Fibroblast of skin of left biceps (primary cell): ENCODE measurements around the gene CIB4.
"Not testable (repeated sequence)": the region's sequence is repeated elsewhere in the genome, so short reads cannot be mapped to it uniquely, and the experiment has no call there.

Experiments used
- DNase-seq, 2 experiments: peaks; one replicate each; pipeline ENCODE4 v3.0.0-alpha.2; 2013; ENCODE audit warnings: low read depth in 2 of 2

CIB4 gene

DNA sequence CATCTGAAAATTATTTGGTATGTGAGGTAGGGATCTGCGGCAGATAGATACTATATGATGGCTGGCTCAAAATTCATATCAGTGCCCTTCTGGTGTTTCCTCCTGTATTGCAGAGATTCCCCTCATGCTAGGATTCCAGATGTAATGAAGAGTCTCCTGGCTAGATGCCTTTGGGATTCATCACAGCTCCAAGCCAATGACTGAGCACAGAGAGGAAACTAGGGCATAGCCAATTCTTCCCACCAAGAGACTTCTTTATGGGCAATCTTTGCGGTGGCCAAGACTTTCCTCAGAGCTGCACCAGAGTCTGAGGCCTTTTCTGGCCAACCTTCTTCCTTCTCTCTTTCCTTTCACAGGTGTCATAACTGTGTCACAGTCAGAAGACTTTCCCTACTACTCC lies 25.5 kb upstream of the CIB4 start:
- DNase-seq = no peak

DNA sequence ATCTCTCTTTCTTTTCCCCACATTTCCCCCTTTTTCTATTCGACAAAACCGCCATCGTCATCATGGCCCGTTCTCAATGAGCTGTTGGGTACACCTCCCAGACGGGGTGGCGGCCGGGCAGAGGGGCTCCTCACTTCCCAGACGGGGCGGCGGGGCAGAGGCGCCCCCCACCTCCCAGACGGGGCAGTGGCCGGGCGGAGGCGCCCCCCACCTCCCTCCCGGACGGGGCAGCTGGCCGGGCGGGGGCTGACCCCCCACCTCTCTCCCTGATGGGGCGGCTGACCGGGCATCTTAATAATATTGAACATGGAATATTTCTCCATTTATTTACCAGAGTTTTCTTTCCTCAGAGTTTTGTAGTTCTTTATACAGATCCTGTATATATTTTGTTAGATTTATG lies 24.1 kb upstream of the CIB4 start:
- DNase-seq = not testable (repeated sequence)

DNA sequence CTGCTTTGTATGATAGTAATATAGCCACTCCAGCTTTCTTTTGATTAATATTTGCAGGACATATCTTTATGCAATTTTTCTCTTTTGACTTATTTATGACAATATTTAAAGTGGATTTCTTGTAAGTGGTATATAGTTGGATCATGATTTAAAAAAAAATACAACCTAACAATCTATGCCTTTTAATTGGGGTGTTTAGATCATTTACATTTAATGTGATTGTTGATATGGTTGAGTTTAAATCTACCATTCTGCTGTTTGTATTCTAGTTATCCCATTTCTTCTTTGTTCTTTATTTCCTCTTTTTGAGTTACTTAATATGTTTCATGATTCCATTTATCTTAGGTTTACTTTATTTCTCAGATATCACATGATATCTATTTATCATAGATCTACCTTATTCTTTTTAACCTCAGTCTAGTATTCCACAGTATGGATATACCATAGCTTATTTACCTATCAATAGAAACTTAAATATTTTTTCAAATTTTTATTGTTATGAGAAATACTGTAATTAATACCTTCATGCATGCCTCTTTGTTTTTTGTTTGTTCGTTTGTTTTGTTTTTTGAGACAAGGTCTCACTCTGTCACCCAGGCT lies 19.3 kb upstream of the CIB4 start:
- no peak for DNase-seq

DNA sequence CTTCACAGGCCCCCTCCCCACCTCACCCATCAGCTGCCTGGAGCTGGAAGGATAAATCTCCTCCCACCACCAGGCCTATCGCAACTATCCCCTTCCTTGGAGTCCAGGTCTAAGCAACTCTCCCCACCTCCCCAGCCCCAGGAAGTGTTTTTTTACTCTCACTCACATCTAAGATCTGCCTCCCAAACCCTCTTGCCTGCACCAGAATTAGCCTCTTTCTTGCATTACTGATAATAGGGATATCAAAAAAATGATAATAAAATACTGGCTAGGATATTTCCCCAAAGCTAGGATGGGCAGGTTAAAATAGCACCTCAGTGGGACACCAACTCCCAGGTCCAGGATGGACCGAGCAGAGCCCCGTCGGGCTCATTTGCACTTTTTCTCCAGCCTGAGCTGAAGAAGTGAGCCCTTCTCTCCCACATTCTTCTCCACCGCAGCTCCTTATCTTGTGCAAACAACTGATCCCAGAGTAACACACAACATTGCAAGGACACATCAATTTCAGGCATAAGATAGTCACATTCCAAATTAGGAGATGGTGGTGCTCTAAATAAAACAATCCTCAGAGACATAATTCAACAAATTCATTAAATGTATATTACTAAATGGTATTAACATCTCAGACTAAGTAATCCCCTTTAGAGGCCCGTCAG lies 17.7 kb upstream of the CIB4 start:
- no peak for DNase-seq

DNA sequence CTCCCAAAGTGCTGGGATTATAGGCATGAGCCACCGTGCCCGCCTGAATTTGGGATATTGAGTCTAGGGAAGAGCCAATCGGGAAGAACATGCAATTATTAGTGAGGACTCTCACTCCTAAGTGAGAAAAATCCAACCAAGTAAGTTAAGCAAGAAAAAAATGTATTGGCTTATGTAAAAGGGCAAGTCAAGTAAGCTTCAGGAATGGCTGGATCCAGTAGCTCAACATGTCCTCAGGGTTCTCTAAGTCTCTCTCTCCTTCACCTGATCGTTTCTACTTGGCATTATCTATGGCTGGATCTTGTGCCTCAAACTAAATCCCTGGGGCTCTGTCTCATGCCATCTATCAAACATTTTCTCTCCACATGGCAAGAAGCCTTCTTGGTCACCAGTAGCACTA lies 16.1 kb upstream of the CIB4 start:
- DNase-seq = no peak

DNA sequence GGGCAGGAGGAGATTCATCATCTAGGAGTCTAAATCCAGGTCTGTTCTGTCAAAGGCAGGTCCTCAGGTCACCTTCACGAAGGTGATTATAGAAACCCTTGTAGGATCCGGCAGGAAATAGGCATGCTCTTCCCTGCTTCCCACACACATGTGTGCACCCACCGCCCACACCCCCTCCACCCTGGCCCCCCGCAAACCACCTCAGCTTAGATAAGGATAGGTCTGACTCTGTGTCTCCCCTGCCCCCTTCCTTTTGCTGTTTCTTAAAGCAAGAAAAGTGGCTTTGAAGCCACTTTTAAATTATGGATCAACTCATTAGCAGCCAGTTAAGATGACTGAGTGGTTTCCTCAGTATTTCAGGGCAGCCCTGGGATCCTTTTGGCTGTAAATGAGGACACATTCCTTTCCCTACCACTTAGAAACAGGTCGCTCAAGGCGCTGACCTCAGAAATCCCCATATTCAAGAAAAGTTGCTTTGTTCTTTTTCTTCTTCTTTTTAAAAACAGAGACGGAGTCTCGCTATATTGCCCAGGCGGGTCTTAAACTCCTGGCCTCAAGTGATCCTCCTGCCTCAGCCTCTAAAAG lies 14.5 kb upstream of the CIB4 start:
- no peak for DNase-seq

DNA sequence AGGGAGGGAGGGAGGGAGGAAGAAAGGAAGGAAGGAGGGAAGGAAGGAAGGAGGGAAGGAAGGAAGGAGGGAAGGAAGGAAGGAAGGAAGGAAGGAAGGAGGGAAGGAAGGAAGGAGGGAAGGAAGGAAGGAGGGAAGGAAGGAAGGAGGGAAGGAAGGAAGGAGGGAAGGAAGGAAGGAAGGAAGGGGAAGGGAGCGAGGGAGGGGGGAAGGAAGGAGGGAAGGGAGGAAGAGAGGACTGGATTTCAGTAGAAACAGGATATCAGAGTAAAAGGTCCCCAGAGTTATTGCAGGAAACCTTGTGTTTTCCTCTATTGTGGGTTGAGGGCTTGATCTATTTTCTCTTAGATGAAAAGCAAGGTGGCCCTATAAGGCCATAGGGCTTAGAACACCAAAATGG lies 14.0 kb upstream of the CIB4 start:
- not testable (repeated sequence) for DNase-seq

DNA sequence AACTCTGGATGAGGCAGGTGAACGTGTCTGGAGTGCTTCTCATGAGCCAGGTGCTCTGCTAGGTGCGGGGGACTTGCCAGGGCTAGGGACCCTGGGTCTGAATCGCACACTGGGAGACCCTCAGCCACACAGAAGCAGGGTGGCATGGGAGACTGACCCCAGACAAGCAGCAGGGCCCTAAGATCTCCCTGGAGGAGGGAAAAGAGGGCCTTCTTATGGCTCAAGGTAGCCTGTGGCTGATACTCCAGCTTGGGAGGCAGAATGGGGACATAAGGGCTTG lies 12.8 kb upstream of the CIB4 start:
- DNase-seq = no peak

DNA sequence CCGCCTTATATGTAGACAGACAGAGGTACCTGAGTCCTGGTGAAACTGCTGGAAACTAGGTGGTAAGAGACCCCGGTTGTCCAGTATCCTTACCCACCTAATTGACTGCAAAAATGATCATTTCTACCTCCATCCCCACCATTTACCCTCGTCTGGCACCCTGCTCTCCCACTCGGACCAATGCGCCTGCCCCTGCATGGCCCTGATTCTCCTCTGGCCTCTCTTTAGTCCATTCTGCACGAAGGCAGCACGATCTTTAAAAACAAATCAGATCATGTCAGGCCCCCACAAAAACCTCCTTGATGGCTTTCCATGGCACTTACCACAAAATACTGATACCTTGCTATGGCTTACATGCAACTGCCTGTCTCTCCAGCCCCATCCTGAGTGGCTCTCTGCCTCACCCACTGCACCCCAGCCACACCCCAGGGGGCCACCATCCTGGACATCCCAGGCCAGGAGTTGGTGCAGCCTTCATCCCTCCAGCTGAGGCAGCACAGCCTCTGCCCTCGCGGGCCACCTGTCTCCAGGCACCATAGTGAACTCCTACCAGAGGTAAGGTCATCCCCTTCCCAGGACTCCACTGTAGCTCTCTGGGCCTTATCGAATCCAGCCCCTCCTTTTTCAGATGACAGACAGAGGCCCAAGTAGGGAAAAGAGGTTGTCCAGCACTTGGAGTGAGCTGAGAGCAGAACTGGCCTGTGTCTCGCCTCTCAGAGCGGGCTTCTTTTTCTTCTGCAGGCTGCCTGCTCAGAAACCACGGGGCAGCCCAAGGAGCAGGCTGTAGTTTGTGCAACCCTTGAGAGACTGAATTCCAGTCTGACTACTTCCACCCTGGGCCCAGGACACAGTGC lies 12.3 kb upstream of the CIB4 start:
- no peak for DNase-seq

DNA sequence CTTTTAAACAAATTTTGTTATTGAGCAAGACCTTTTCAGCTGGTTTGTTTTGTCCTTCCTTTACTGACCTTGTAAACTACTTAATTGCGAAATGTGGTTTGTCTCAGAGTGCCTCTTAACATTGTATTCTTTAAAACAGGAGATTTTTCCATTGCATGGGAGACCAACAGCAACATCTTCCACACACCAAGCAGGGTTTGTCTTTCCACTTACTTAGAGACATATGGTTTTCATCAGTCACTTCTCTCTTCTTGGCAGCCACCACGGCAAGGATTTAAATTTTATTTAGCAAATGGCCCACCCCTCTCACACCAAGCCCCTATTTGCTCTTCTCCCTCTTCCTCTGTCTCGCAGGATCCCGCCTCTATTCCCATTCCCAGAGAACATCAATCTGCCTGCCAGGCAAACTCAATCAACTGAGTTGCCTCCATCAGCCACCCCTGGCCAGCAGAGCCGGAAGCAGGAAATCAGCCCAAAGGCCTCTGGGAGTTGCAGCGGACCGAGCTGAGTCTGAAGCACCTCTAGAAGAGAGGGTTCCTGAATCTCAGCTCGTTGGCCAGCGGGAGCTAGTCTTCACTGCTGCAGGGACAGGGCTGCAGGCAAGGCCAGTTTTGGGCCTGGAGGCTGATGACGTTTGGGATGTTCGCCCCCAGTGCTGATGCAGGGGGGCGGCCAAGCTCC lies 11.3 kb upstream of the CIB4 start:
- DNase-seq = no peak

DNA sequence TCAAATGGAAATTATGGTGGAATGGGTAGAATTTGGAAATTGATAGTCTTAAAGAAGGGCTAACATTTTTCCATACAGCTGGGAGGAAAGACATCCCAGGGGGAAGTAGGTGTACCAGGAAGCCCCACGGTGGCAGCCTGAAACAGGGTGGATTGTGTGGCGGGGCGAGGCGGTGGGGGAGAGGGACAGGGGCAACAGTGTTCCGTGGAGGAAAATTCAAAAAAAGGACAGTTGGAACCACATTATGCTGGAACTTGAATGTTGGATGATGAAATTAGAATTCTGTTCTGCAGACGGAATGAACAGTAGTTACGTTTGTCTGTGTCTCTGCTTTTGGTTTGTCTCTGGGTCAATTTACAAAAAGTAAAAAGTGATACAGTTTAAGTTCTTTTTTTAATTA lies 10.6 kb upstream of the CIB4 start:
- DNase-seq = no peak

DNA sequence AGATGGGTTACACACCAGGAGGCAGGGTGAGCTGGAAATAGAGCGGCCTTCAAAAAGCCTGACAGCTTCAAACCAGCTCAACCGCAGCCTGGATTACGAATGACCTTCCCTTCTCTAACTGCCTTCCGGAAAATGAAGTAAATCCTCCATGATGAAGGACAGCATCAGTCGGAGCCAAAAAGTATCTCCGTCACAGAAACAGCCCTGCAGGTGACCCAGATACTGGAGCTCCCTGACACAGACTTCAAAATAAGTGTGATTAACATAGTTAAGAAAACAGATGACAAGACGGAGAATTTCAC lies 10.3 kb upstream of the CIB4 start:
- DNase-seq = no peak

DNA sequence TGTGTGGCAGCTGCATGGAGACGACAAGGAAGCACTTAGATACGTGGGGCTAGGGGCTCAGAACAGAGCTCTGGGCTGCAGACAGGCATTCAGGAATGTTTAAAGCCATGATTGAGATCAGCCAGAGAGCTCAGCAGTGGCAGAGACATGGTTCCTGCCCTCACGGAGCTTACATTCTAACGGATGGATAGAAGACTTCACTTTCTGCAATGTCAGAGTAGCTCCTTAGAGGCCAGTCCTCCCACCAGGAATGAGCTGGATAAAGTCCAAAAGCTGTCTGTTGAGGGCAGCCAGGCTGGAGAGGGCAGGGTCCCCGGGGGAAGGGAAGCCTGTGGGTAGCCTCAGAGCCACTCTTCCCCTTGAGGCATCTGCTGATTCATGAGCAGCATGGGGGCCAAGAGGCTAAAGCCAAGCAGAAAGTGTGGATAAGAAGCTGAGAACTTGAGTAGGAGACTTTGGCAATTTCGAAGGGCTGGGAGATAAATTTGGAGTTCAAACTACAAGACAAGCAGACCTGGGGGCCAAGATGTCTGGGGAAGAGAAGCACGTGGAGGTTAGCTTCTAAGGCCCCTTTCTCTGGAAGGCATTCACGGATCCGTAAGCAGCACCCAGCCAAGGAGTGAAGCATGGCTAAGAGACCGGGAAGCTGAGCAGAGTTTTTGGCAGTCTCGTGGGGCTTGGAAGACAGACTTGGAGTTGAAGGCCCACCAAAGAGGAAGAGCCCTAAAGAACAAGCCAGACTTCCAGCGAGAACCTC lies 9.7 kb upstream of the CIB4 start:
- no peak for DNase-seq

DNA sequence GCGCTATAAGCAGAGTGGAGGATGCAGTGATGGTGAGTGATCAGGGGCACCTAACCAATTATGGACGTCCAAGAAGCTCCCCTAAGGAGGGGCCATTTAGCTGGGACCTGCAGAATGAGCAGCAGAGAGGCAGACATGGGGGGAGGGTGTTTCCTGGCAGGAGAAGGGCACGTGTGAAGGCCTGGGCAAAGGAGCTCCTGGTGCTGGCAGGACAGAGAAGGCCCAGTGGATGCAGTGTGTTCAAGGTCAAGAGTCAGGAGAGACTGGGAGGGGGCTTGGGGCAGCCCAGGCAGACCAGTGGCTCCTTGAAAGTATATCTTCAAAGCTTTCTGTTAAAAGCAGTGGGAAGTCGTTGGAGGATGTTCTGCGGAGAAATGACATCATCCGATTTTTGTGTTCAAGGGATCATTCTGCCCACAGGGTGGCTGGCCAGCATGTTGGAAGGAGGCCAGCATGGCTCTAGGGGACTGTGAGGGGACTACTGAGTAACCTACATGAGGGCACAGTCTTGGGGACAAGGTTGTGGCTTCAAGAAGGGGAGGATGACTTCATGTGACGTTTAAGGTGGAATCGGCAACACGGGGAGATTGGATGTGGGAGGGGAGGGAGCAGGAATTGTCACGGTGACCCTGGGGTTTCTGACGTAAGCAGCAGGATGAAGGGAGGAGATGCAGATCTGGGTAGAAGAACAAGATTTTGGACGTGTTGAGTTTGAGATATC lies 9.0 kb upstream of the CIB4 start:
- no peak for DNase-seq

DNA sequence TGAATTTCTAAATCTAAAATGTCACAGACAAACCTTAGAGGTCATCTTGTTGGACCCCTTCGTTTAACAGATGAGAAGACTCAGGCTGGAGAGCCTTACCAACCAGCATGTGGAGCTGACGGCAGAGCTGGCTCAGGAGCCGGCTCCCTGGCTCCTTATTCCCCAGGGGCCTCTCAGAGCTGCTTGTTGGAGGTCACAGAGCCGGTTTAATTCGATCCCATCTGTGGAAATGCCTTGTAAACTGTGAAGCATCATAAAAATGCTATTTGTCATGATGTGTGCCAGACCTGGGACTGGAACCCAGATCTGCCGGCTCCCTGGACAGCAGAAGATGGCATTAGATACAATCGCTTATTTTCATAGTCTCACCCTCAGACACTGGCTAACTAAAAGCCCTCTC lies 8.2 kb upstream of the CIB4 start:
- no peak for DNase-seq

DNA sequence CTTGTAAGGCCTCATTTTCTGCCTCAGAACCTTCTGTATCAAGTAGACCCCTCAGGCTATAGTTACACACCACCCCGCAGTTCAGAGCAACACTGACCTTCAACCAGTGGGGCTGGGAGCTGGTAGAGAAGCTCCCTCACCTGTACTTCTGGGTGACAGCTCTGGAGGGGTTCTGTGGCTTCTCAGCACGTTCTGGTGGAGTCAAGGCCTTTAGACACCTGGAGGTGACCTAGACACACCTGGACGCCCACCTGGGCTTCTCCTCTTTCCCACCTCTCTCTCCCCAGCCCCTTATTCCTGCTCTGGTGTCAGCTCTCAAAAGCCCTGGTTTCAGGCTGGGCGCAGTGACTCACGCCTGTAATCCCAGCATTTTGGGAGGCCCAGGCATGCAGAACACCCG lies 7.3 kb upstream of the CIB4 start:
- no peak for DNase-seq

DNA sequence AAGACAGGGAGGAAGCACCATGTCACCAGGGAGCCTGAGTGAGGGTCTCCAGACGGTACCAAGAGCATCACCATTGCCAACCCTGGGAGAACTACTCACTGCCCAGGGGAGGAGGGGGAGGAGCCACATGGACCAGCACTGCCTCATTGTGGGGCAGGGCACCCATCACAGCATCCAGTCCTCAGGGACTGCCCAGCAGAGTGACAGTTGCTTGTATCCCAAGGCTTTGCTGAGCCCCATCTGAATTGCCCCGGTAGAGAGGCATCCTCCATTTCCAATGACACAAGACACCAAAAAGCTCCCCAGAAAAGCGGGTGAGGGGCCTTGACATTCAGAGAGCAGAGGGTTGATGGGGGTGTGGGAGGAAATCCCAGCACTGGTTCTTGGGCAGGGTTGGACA lies 6.8 kb upstream of the CIB4 start:
- no peak for DNase-seq

DNA sequence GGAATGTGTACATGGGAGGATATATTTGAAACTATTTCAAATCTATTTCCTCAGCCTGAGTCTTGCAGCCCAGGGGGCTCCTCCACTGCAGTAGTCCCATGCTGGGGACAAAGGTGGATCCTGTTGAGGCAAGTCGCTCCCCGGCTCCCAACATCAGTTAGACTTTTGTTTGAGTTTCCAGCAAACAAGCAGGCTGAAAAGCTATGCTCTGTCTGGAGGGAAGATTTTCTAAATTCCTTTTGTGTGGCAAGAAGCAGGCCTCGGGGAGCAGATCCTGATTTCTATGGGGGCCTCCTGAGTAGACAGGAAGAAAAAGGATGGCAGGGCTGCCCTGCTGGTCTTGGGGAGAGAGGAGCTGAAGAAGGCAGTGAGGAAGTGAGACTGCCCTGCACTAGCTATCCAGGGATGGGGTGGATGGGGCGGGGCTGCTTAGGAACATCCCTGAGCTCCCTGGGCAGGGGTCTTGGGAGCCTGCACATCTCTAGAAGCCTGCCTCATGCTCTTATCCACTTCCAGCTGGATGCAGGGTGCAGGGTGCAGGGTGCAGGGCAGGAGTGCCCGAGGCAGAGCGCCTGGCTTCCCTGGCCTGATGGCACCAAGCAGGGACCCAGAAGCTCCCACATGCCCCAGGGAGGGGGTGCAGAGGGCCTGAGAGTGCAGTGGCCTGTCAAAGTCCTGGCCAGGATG lies 6.0 kb upstream of the CIB4 start:
- DNase-seq = no peak

DNA sequence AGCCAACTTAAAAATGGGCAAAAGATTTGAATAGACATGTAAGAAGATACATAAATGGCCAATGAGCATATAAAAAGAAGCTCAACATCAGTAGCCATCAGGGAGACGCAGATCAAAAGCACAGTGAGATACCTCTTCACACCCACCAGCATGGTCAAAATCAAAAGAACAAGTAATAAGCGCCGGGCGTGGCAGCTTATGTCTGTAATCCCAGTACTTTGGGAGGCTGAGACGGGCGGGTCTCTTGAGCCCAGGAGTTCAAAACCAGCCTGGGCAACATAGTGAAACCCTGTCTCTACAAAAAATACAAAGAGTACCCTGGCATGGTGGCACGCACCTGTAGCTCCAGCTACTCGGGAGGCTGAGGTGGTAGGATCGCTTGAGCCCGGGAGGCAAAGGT lies 4.6 kb upstream of the CIB4 start:
- DNase-seq = no peak

DNA sequence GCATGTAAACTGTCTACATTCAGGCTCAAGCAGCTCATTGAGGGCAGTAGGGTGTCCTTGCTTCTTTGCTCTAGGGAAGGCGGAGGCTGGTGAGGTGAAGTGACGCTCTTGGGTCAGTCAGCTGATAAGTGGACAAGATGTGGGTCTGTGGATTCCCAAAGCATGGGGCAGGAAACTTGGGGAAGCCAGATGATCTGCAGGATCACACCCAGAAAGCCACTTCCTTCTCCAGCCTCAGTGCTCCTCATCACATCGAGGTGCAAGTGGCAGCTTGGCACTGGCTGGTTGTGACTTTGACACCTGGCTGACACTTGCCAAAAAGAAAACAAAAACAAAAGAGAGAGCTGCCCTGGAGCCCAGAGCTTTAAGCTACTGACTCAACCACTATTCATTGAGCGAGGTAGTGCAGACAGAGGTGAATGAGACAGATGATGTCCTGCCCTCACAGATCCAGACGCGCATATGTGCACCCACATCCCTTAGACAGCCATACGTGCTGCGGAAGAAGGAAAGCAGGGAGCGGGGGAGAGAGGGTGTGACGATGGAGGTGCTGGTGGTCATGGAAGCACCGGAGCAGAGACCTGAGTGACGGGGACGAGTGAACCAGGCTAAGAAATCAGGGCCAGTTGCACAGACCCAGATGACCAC lies 3.1 kb upstream of the CIB4 start:
- no peak for DNase-seq
